Stomach (tissue), 4 donors: ENCODE measurements around the gene SYF2.

Experiments used
- CTCF ChIP-seq, 7 experiments: fragments of 450-650 bp in 4 of 7; fragments of 200-600 bp in 3 of 7; sonication (generic) in 3 of 7; IDR thresholded peaks; one replicate each; pipeline ENCODE4 v1.5.1; 2016 to 2019; ENCODE audit warnings: antibody characterized with exemption in 7 of 7, control low read depth in 2 of 7, mild to moderate bottlenecking in 1 of 7
- EP300 ChIP-seq: sonication (generic); formaldehyde crosslinking; IDR thresholded peaks from one replicate; pipeline ENCODE4 v1.6.1; 2017; ENCODE audit warnings: antibody characterized with exemption
- POLR2A ChIP-seq, 4 donors: fragments of 450-650 bp; IDR thresholded peaks; one replicate each; pipeline ENCODE4 v1.6.1; 2016; ENCODE audit warnings: antibody characterized with exemption in 4 of 4, control low read depth in 2 of 4, mild to moderate bottlenecking in 1 of 4, moderate library complexity in 1 of 4
- POLR2AphosphoS5 ChIP-seq, 3 donors: sonication (generic); formaldehyde crosslinking; IDR thresholded peaks; one replicate each; pipeline ENCODE4 v1.6.1; 2016; ENCODE audit warnings: antibody characterized with exemption in 3 of 3

DNA sequence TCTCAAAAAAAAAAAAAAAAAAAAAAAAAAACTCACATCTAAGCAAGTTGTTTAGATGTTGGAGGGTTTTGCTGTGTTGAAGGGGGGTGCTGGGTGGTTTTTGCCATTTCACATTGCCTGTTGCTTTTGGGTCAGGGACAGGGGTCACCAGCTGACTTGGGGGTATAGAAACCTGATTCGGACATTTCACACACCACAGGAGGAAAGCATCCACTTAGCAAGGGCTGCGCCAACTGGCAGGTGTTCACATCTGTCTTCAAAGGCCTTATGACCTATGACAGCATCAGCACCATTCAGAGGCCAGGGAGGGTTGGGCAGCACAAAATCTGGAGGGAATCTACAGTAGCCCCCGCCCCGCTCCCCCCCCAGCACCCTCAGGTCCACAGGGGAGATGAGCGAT, 45.2 kb downstream of the SYF2 start:
- TF ChIP-seq POLR2A (IDR thresholded peaks at IDR 0.05) (no peak), CTCF (IDR thresholded peaks at IDR 0.05) (no peak), POLR2AphosphoS5 (IDR thresholded peaks at IDR 0.05) (no peak), EP300 (no peak)
